D721Med (cell line): ENCODE results near the gene CDRT15.

Experiments
- DNase-seq: peaks from one replicate; pipeline ENCODE4 v3.0.0; 2011; ENCODE audit warnings: low spot score; ENCODE audit not compliant: insufficient read length
- FAIRE-seq: peaks from 2 replicates; lab custom pipeline; 2011; peaks lifted over from hg19 to GRCh38; lab: Jason Lieb, UNC
- CTCF ChIP-seq: IDR thresholded peaks from 2 replicates; pipeline ENCODE4 v1.5.1; 2012; ENCODE audit warnings: mild to moderate bottlenecking, control low read depth; ENCODE audit not compliant: insufficient read depth; ENCODE audit errors: missing control alignments

The CDRT15 gene

GRCh38 chr17:14222611-14223010, 14.1 kb downstream of the CDRT15 start:
- no peak for TF ChIP-seq CTCF
- DNase-seq (no peak), FAIRE-seq (no peak)

GRCh38 chr17:14214271-14214670, 22.4 kb downstream of the CDRT15 start:
- FAIRE-seq (no peak), DNase-seq (no peak)
- TF ChIP-seq CTCF = no peak

GRCh38 chr17:14212401-14212800, 24.3 kb downstream of the CDRT15 start:
- DNase-seq = no peak
- TF ChIP-seq CTCF = no peak
- no peak for FAIRE-seq

GRCh38 chr17:14211801-14212200, 24.9 kb downstream of the CDRT15 start:
- TF ChIP-seq CTCF = no peak
- FAIRE-seq = no peak
- DNase-seq = no peak

DNA sequence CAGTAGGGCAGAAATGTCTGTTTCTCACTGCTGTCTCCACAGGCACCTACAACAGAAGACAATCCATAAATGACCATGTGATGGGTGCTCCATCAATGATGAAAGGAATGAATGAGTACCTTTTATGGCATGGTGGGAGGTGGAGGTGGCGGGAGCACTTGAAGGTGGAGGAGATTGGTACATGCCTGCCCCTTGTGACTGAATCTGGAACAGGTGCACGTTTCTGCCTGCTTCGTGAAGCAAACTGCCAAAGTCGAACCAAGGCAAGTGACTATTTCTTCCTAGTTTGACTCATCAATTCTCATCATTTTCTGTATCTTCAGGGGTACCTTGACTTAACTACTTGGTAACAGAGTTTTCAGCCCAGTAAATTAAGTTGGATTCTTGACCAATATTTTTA, 25.4 kb downstream of the CDRT15 start:
- TF ChIP-seq CTCF = no peak

DNA sequence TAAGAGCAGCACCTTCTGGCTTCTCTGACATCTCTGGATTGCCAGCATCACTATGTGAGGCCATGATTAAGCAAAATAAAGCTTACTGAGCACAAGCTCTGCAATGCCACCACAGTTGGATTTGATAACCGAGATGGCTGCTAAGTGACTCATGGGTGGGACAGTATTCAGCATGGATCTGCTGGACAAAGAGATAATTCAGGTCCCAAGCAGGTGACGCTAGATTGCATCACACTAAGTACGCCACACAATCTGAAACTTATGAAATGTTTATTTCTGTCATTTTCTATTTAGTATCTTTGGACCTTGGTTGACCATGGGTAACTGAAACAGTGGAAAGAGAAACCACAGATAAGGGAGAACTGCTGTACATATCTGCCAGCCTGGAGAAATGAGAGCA, 27.4 kb downstream of the CDRT15 start:
- FAIRE-seq (no peak), DNase-seq (no peak)
- TF ChIP-seq CTCF = no peak

More for the DNA sequence above, 25.4 kb downstream of the CDRT15 start:
- FAIRE-seq (no peak), DNase-seq (no peak)

- DNase-seq (no peak), FAIRE-seq (no peak)
- no peak for TF ChIP-seq CTCF
Observed at GRCh38 chr17:14207791-14208190, 28.9 kb downstream of the CDRT15 start.
